Osteoblast (primary cell): ENCODE data around the gene ODF2L. TPM values are rescaled to one million over a fixed set of nuclear protein-coding genes. Genes with fewer than 3 reads are reported as not detected.

Source experiments
- DNase-seq: peaks from one replicate; pipeline ENCODE4 v3.0.0; 2011; ENCODE audit warnings: low spot score, mixed read lengths; ENCODE audit not compliant: insufficient read length; ENCODE audit errors: missing footprints
- H2AFZ ChIP-seq: 2 replicates; pipeline ENCODE4 v1.6.0; 2011; ENCODE audit warnings: mild to moderate bottlenecking, low read length
- H3K27ac ChIP-seq: 2 replicates; pipeline ENCODE4 v1.5.1; 2011; ENCODE audit warnings: mild to moderate bottlenecking, low read depth, low read length, moderate library complexity
- H3K27me3 ChIP-seq: 2 replicates; pipeline ENCODE4 v1.6.0; 2012; ENCODE audit warnings: mild to moderate bottlenecking, control low read depth, inconsistent platforms, low read length, moderate library complexity; ENCODE audit not compliant: insufficient read depth
- H3K36me3 ChIP-seq: 2 replicates; pipeline ENCODE4 v1.5.1; 2011; ENCODE audit warnings: mild to moderate bottlenecking, low read length, control low read depth, moderate library complexity; ENCODE audit not compliant: insufficient read depth
- H3K4me1 ChIP-seq: 2 replicates; pipeline ENCODE4 v1.5.1; 2011; ENCODE audit warnings: mild to moderate bottlenecking, low read length, control low read depth, moderate library complexity; ENCODE audit not compliant: insufficient read depth
- H3K4me2 ChIP-seq: 2 replicates; pipeline ENCODE4 v1.6.0; 2011; ENCODE audit warnings: mild to moderate bottlenecking, low read length; ENCODE audit not compliant: insufficient read depth
- H3K4me3 ChIP-seq: fragments of 200-600 bp; sonication (generic); 3 replicates; pipeline ENCODE4 v1.5.1; 2012; ENCODE audit warnings: mild to moderate bottlenecking, low read length, inconsistent platforms; ENCODE audit not compliant: insufficient read depth
- H3K79me2 ChIP-seq: 2 replicates; pipeline ENCODE4 v1.6.0; 2012; ENCODE audit warnings: mild to moderate bottlenecking, low read length, control low read depth, inconsistent platforms; ENCODE audit not compliant: insufficient read depth
- H3K9me3 ChIP-seq: 2 replicates; pipeline ENCODE4 v1.5.1; 2011; ENCODE audit warnings: low read depth, low read length, control low read depth
- H4K20me1 ChIP-seq: 2 replicates; pipeline ENCODE4 v1.6.0; 2012; ENCODE audit warnings: mild to moderate bottlenecking, low read length, control low read depth; ENCODE audit not compliant: insufficient read depth
- CTCF ChIP-seq: IDR thresholded peaks from 2 replicates; pipeline ENCODE4 v1.5.1; 2011; ENCODE audit warnings: mild to moderate bottlenecking, low read depth, low read length, moderate library complexity; ENCODE audit errors: extremely low read depth
- total RNA-seq: library from RNA; depleted of rRNA; stranded (reverse); fragments of >200 nt; gene quantifications from 2 replicates; pipeline ENCODE4 v1.2.3, GENCODE V29; 2012

Gene ODF2L
- total RNA-seq, 1 donor: 87.6 TPM

GRCh38 chr1:86335916-86336315 is 60.2 kb downstream of the ODF2L start:
- Histone ChIP-seq H3K4me1 (no peaks in the 10 kb centered on the region), H4K20me1 (no peaks in the 10 kb centered on the region), H3K79me2 (no peaks in the 10 kb centered on the region), H3K4me2 (no peak overlapping the region), H3K4me3 (no peak overlapping the region), H3K27ac (no peak overlapping the region), H3K36me3 (no peaks in the 10 kb centered on the region), H2AFZ (no peak overlapping the region), H3K9me3 (no peaks in the 10 kb centered on the region), H3K27me3 (no peaks in the 10 kb centered on the region)
- TF ChIP-seq CTCF: no peak
- no peak for DNase-seq

GRCh38 chr1:86325264-86325663 is 70.9 kb downstream of the ODF2L start:
- no peaks in the 10 kb centered on the region for H4K20me1 ChIP-seq
- peaks cover 2% of the 10 kb centered on the region for H3K27me3 ChIP-seq
- H3K36me3 ChIP-seq: no peaks in the 10 kb centered on the region
- no peak overlapping the region for H2AFZ ChIP-seq
- DNase-seq: no peak
- no peaks in the 10 kb centered on the region for H3K9me3 ChIP-seq
- no peaks in the 10 kb centered on the region for H3K79me2 ChIP-seq
- no peaks in the 10 kb centered on the region for H3K4me1 ChIP-seq
- no peak for TF ChIP-seq CTCF
- H3K4me3 ChIP-seq: no peak overlapping the region
- no peak overlapping the region for H3K4me2 ChIP-seq
- H3K27ac ChIP-seq: no peak overlapping the region

- no peak overlapping the region for H3K27ac ChIP-seq
- no peaks in the 10 kb centered on the region for H3K79me2 ChIP-seq
- peaks cover 2% of the 10 kb centered on the region for H3K27me3 ChIP-seq
- no peak for TF ChIP-seq CTCF
- DNase-seq: no peak
- no peaks in the 10 kb centered on the region for H3K9me3 ChIP-seq
- no peak overlapping the region for H3K4me2 ChIP-seq
- H3K4me1 ChIP-seq: no peaks in the 10 kb centered on the region
- H3K36me3 ChIP-seq: no peaks in the 10 kb centered on the region
- no peak overlapping the region for H3K4me3 ChIP-seq
- H4K20me1 ChIP-seq: no peaks in the 10 kb centered on the region
- no peak overlapping the region for H2AFZ ChIP-seq
These were observed 71.8 kb downstream of the ODF2L start for GRCh38 chr1:86324130-86324822.

- H3K27ac ChIP-seq: no peak overlapping the region
- DNase-seq: no peak
- no peak overlapping the region for H3K4me3 ChIP-seq
- TF ChIP-seq CTCF: no peak
- no peaks in the 10 kb centered on the region for H3K36me3 ChIP-seq
- H3K79me2 ChIP-seq: no peaks in the 10 kb centered on the region
- H3K9me3 ChIP-seq: no peaks in the 10 kb centered on the region
- H3K4me1 ChIP-seq: no peaks in the 10 kb centered on the region
- H4K20me1 ChIP-seq: no peaks in the 10 kb centered on the region
- no peak overlapping the region for H3K4me2 ChIP-seq
- H2AFZ ChIP-seq: no peak overlapping the region
- H3K27me3 ChIP-seq: peaks cover 2% of the 10 kb centered on the region
These were observed 73.9 kb downstream of the ODF2L start for GRCh38 chr1:86322241-86322640.
